Body of pancreas (tissue), 4 donors: Measurements from ENCODE around the gene LACTBL1.

Experiments
- CTCF ChIP-seq, 7 experiments: fragments of 450-650 bp in 4 of 7; fragments of 200-600 bp in 3 of 7; sonication (generic) in 3 of 7; IDR thresholded peaks; one replicate each; pipeline ENCODE4 v1.5.1; 2016 to 2019; ENCODE audit warnings: antibody characterized with exemption in 7 of 7
- POLR2A ChIP-seq, 3 donors: fragments of 450-650 bp; IDR thresholded peaks; one replicate each; pipeline ENCODE4 v1.6.1; 2016; ENCODE audit warnings: antibody characterized with exemption in 3 of 3, mild to moderate bottlenecking in 2 of 3

DNA sequence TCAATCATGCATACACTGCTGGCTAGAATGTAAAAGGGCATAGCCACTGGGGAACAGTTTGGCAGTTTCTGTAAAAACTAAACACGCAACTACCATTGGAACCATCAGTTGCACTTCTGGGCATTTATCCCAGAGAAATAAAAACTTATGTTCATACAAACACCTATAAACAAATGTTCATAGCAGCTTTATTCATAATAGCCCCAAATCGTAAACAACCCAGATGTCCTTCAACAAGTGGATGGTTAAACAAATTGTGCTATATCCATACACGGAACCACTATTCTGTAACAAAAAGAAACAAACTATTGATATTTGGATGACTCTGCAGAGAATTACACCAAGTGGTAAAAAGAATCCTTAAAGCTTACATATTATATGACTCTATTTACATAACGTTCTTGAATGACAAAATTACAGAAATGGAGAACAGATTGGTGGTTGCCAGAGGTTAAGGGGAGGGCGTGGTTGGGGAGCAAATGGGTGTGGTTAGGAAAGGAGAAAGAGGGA lies 22.8 kb downstream of the LACTBL1 start:
- no peak for TF ChIP-seq POLR2A (IDR thresholded peaks at IDR 0.05)
- TF ChIP-seq CTCF (IDR thresholded peaks at IDR 0.05) = no peak
